ENCODE results near the gene UQCRC1. TPM values are rescaled to one million over a fixed set of nuclear protein-coding genes. Genes with fewer than 3 reads are reported as not detected.

Gene UQCRC1
- total and polyA plus RNA-seq, 2 of the 8 experiments (the other 6 are each of a cell fraction or from before 2014, with no cell fraction given), result 310 to 720 TPM

DNA sequence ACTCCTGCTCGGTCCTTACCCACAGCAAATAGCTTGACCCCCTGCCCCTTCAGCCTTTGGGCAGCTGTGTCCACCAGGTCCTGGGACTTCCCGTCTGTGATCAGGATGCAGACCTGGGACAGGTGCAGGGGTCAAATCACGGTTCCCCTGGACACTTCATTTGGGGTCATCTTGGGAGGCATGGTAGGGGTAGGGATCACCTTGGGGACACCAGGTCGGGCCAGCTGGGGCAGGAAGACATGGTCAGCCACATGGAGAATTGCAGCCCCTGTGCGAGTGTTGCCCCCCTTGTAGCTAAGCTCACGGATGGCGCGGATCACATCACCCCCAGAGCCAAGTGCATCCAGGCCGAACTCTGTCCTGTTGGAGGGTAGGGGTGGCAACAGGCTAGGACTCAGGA is 16.1 kb downstream of the UQCRC1 start:
- Histone ChIP-seq H2BK5ac (ENCODE audit: low read depth, low read length) (no peak overlapping the region), H3K23me2 (ENCODE audit: low read depth, low read length) (peaks cover 1% of the 10 kb centered on the region; the same call in 1 of the 2 replicates), H2BK15ac (ENCODE audit: low read length) (no peak overlapping the region), H4K91ac (replicated peaks; ENCODE audit: insufficient read length, low read length) (no peak overlapping the region), H3K23ac (ENCODE audit: insufficient read length) (no peak overlapping the region), H3K14ac (ENCODE audit: insufficient read length) (no peak overlapping the region), H2AK5ac (ENCODE audit: low read depth, low read length) (no peak overlapping the region), H3K27ac (ENCODE audit: low read depth, low read length) (no peak overlapping the region), H3K4me1 (replicated peaks in 1 of 4; ENCODE audit: control insufficient read depth in 3 of 4, insufficient read depth in 4 of 4, low read length in 3 of 4) (peaks cover 3 to 22% (median 15%) of the 10 kb centered on the region in 4 experiments; a peak in 6 of 7 replicates), H2BK12ac (ENCODE audit: low read depth, low read length) (no peak overlapping the region), H3K9me3 (ENCODE audit: insufficient read depth in 2 of 2, low read depth in 1 of 2, low read length in 1 of 2) (no peaks in the 10 kb centered on the region), H2BK120ac (replicated peaks; ENCODE audit: low read depth, low read length) (no peak overlapping the region), H3K56ac (replicated peaks; ENCODE audit: insufficient read length, low read depth, low read length) (no peak overlapping the region), H3K4ac (replicated peaks; ENCODE audit: insufficient read length, low read depth, low read length) (no peak overlapping the region), H3K36me3 (ENCODE audit: control insufficient read depth in 2 of 4, insufficient read depth in 4 of 4, low read length in 3 of 4) (peaks cover 0 to under 1% (median 0%) of the 10 kb centered on the region in 4 experiments; a peak in 1 of 8 replicates), H3K18ac (ENCODE audit: extremely low read depth, low read length) (no peak overlapping the region), H3K79me1 (ENCODE audit: low read depth, low read length) (no peaks in the 10 kb centered on the region), H2BK20ac (ENCODE audit: low read length) (no peak overlapping the region), H4K20me1 (replicated peaks in 1 of 2; ENCODE audit: control insufficient read depth in 1 of 2, insufficient read depth in 2 of 2, low read length in 2 of 2) (peaks cover 0 to 14% of the 10 kb centered on the region in 2 experiments), H2AFZ (ENCODE audit: low read length) (no peak overlapping the region), H3K79me2 (ENCODE audit: control insufficient read depth in 1 of 2, insufficient read depth in 2 of 2, low read length in 2 of 2) (no peaks in the 10 kb centered on the region), H3K9ac (replicated peaks in 1 of 4; ENCODE audit: extremely low read depth in 1 of 4, low read depth in 3 of 4, low read length in 3 of 4) (no peak overlapping the region), H3K4me3 (ENCODE audit: extremely low read depth in 1 of 4, insufficient read depth in 2 of 4, low read depth in 3 of 4, low read length in 4 of 4) (no peak overlapping the region), H4K8ac (ENCODE audit: extremely low read depth, insufficient read depth, low read length) (no peak overlapping the region; the same call in 1 of the 2 replicates), H4K5ac (ENCODE audit: insufficient read length, low read depth, low read length) (no peak overlapping the region), H3K4me2 (ENCODE audit: insufficient read depth in 1 of 2, low read depth in 2 of 2, low read length in 2 of 2) (no peak overlapping the region), H3K27me3 (replicated peaks in 1 of 4; ENCODE audit: control insufficient read depth in 3 of 4, extremely low read depth in 1 of 4, insufficient read depth in 3 of 4, low read length in 3 of 4) (peaks cover 0 to 6% (median 0%) of the 10 kb centered on the region in 4 experiments; a peak in 4 of 7 replicates)
- TF ChIP-seq KDM1A (IDR thresholded peaks at IDR 0.05; ENCODE audit: borderline replicate concordance, low read length) (no peak), E2F6 (IDR thresholded peaks at IDR 0.05) (no peak), CBX5 (IDR thresholded peaks at IDR 0.05; ENCODE audit: low read depth, low read length) (no peak)
- no peak for DNase-seq (ENCODE audit: low read depth in 1 of 2, low spot score in 2 of 2)
- CTCF ChIA-PET (ENCODE audit: partially characterized antibody), result interaction anchor here (0.8 to 1.4 kb wide), 3 partner anchors 33 to 42 kb away, joined by 3 to 4 read pairs (median 4); partner anchors contain the start of gene SLC26A6
- no peak for FAIRE-seq
- POLR2A ChIA-PET (ENCODE audit: partially characterized antibody), result interaction anchor here (0.7 to 1.6 kb wide), 2 partner anchors 32 to 71 kb away, joined by 3 to 5 read pairs; no protein-coding TSS in a partner anchor
- 95% methylated on average over 9 of the region's 9 CpGs; no CpG with 5 or more reads in 1 of the 2 experiments for WGBS, 2 experiments (ENCODE audit: extremely low coverage in 1 of 2, insufficient coverage in 1 of 2, insufficient read length in 1 of 2, insufficient replicate concordance in 2 of 2, low coverage in 1 of 2, low lambda C conversion rate in 2 of 2, missing lambda C conversion rate in 1 of 2)

Measured in H1 (cell line).